GM19328 (cell line): ENCODE measurements around the gene TRAPPC5.

Experiments
- ATAC-seq: cut with Tn5 transposase; IDR thresholded peaks from one replicate; pipeline ENCODE4 v1.9.1; 2021; ENCODE audit warnings: mild to moderate bottlenecking, moderate library complexity; ENCODE audit not compliant: unreplicated experiment

Gene TRAPPC5

DNA sequence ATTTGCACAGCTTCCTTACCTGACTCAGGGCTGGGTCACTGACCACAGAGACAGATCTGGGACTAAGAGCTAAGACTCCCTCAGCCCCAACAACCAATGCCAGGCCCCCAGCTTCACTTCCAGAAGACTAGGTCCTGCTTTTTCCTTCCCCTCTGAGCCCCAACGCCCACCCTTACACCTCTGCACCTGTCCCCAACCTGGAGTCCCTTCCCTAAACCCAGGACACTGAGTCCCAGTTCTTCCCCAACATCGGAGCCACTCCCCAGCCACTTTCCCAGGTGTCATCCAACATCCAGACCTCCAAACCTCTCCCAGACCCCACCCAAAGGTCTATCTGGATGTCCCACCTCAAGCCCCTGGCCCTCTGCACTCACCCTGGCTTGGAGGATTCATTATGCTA is 18.4 kb downstream of the TRAPPC5 start:
- ATAC-seq: no peak

DNA sequence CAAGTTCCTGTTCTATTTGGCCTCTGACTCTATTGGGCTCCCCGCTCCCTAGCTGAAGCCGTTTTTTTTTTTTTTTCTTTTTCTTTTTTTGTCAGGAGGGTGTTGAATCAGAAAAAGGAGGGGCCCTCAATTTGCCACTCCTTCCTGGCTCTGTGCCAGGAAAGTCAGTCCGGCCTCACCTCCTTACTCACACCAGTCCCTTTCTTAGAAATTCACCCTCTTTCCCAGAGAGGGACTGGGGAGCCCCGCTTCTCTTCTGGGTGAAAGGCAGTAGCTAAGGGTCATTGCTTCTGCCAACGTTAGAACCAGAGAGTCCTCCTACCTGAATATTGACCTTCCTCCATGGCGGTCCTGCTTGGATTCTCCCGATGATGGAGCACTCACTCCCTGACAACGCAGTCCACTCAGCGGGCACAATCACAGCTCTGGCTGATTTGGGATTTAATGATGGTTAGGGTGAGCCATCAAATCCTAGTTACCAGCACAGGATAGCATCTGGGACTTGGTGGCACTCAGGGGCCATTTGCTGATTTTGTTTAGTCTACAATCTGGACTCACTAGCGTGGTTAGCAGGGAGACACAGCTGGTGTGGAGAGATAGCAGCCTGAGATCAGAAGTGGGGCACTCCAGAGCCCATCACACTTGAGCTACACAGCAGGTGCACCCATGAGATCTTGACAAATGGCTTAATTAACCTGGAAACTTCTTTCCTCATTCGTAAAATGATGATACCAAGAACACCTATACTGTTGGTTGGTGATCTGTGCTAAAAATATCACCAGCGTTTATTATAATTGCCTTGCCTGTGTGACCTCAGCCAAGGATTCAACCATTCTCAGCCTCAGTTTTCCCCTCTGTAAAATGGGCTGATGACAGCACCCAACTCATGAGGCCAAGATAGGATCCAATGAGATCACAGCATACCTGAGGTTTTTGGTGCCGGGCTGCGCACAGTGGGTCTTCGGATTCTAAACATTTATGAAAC is 19.1 kb downstream of the TRAPPC5 start:
- no peak for ATAC-seq

DNA sequence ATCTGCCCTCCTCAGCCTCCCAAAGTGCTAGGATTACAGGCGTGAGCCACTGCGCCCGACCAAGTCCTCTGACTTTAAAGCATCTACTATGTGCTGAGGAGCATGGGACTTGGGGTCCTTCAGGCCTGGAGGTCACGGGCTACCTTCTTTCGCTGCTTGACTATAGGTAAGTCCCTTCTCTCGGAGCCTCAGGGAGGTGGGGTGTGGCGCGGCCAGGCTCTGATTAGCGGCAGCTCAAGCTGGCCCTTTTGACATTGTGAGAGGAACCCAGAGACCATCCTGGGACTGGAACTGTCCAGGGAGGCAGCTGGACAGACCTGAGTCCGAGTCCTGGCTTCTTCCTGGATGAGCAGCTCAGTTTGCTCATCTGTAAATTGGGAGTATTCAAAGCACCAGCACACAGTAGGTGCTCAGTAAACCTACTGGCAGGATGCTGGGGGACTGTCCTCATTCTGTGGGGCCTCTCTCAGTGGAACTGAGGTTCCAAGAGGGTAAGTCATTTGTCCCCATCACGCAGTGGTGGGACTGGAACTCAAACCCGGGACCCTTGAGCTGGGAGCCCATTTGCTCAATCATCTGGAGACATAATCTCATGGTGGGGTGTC is 20.5 kb downstream of the TRAPPC5 start:
- no peak for ATAC-seq

- peak; percentile 45 for ATAC-seq
Observed at GRCh38 chr19:7701654-7702457, 21.2 kb downstream of the TRAPPC5 start, which contains the start of gene FCER2. TSS of gene FCER2 (minus strand) at chr19:7702131. CDS start at chr19:7699760, 2,371 bp downstream.

DNA sequence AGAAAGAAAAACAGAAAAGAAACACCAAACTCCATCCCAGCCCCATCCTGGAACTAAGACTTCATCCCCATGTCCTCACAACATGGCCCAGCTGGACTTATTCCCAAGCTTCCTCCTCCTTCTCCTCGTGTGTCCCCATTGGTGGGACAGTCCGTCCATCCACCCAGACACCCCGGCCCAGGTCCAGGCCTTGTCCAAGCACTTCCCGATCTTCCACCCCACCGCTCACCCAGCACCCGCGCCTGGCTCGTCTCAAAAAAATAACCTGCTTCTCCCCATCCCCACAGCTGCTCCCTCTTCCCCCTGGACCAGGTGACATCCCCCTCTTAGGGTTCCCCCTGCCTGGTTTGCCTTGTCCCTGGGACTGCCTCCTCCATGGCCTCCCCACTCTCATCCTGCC is 22.7 kb downstream of the TRAPPC5 start:
- ATAC-seq: no peak

GRCh38 chr19:7704280-7705060 is 23.8 kb downstream of the TRAPPC5 start:
- ATAC-seq: no peak

GRCh38 chr19:7705387-7706187 is 25.0 kb downstream of the TRAPPC5 start:
- no peak for ATAC-seq

DNA sequence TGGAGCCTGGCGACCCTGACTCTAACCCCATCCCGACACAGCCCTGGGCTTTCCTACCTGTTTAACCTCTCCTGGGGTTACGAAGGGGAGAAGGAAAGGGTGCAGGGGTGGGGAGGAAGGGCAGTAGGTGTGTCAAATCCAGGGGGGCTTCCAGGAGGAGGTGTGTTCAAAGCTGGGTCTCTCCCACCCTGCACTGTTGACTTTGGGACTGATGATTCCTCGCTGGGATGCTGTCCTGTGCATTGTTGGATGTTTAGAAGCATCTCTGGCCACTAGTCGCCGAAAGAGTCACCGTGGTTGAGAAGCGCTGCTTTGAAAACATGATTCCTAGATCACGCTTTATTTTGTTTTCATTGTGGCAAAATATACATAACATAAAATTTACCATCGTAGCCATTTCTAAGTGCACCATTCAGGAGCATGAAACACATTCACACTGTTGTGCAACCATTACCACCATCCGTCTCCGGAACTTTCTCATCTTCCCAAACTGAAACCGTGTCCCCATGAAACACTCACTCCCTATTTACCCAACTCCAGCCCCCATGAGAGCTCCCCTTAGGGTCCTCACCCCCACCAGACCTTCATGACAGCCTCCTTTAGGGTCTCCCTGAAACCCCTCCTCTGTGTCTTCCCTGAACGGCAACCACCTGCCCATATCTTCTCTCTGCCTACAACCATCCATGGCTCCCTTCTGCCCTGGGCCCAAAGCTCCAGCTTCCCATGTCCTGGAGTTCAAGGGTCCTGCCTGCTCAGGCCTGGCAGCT is 25.7 kb downstream of the TRAPPC5 start:
- no peak for ATAC-seq

GRCh38 chr19:7706955-7707456 is 26.4 kb downstream of the TRAPPC5 start:
- ATAC-seq: no peak

- ATAC-seq: no peak
Observed at GRCh38 chr19:7709932-7710460, 29.4 kb downstream of the TRAPPC5 start.

- ATAC-seq: no peak
Observed at GRCh38 chr19:7710616-7711015, 30.0 kb downstream of the TRAPPC5 start.

- ATAC-seq: no peak
Observed at GRCh38 chr19:7715671-7716070, 35.0 kb downstream of the TRAPPC5 start.

GRCh38 chr19:7716762-7717161 is 36.1 kb downstream of the TRAPPC5 start:
- ATAC-seq: no peak

GRCh38 chr19:7718668-7719067 is 38.0 kb downstream of the TRAPPC5 start:
- ATAC-seq: no peak

GRCh38 chr19:7720351-7720750 is 39.7 kb downstream of the TRAPPC5 start:
- ATAC-seq: no peak

DNA sequence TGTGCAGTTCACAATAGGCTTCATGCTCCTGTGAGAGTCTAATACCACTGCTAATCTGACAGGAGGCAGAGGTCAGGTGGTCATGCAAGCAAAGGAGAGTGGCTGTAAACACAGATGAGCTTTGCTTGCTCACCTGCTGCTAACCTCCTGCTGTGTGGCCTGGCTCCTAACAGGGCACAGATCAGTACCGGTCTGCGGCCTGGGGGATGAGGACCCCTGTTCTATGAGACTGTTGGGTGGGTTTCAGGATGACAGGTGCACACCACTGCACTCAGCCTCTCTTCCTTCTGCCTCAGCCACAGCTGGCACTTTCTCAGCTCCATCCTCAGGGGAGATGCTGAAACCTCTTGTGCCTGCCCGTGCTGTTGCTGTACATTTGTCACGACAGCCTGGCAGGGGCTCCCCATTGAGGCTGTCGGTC is 41.6 kb downstream of the TRAPPC5 start:
- ATAC-seq: no peak

DNA sequence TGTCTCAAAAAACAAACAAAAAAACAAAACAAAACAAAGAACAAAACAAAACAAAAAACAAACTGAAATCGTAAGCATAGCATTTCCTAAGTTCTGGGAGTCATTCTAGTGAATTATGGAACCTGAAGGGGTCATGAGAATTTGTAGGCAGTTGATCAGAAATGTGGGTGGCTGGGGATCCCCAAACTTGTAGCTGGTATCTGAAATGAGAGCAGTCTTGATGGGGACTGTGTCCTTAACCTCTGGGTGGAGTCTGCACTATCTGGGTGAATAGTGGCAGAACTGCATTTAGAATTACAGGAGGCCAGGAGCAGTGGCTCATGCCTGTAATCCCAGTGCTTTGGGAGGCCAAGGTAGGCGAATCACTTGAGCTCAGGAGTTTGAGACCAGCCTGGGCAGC is 45.2 kb downstream of the TRAPPC5 start:
- no peak for ATAC-seq

- no peak for ATAC-seq
Observed at GRCh38 chr19:7729211-7729610, 48.6 kb downstream of the TRAPPC5 start.
